HepG2 (cell line): ENCODE measurements around the gene MCF2L. TPM values are rescaled to one million over a fixed set of nuclear protein-coding genes. Genes with fewer than 3 reads are reported as not detected.
A peak's percentile ranks its signal among the peaks of the same experiment; 100 is the strongest.

Source experiments
- CTCF ChIP-seq: sonication (generic); formaldehyde crosslinking; IDR thresholded peaks from 2 replicates; pipeline ENCODE4 v1.5.0; 2020; ENCODE audit warnings: mild to moderate bottlenecking, missing genetic modification reagents, moderate library complexity
- EED ChIP-seq: sonication (generic); formaldehyde crosslinking; IDR thresholded peaks from 2 replicates; pipeline ENCODE4 v1.5.0; 2020; ENCODE audit warnings: mild to moderate bottlenecking, missing genetic modification reagents
- FOXA1 ChIP-seq, 2 experiments: fragments of 450-650 bp in 1 of 2; sonication (generic) in 1 of 2; formaldehyde crosslinking in 1 of 2; IDR thresholded peaks; 2 replicates each; pipeline versions ENCODE4 v1.4.0 to v1.6.1; 2016 to 2020; ENCODE audit warnings: missing genetic modification reagents in 1 of 2
- GFI1 ChIP-seq: sonication (generic); formaldehyde crosslinking; IDR thresholded peaks from 2 replicates; pipeline ENCODE4 v1.5.0; 2020; ENCODE audit warnings: missing genetic modification reagents, mild to moderate bottlenecking, borderline replicate concordance
- GTF3A ChIP-seq: sonication (generic); formaldehyde crosslinking; conservative IDR thresholded peaks from 2 replicates; pipeline ENCODE4 v1.4.0; 2020; ENCODE audit warnings: mild to moderate bottlenecking, missing genetic modification reagents
- IKZF1 ChIP-seq: fragments of 450-650 bp; IDR thresholded peaks from 2 replicates; pipeline ENCODE4 v1.7.1; 2016
- MEIS1 ChIP-seq: sonication (generic); formaldehyde crosslinking; IDR thresholded peaks from 2 replicates; pipeline ENCODE4 v1.9.0; 2021; ENCODE audit warnings: mild to moderate bottlenecking, missing genetic modification reagents, moderate library complexity, borderline replicate concordance
- NAIF1 ChIP-seq: sonication (generic); formaldehyde crosslinking; IDR thresholded peaks from 2 replicates; pipeline ENCODE4 v1.5.0; 2020; ENCODE audit warnings: mild to moderate bottlenecking, missing genetic modification reagents, borderline replicate concordance
- NPAS2 ChIP-seq: sonication (generic); formaldehyde crosslinking; IDR thresholded peaks from 2 replicates; pipeline ENCODE4 v1.8.0; 2022; ENCODE audit warnings: mild to moderate bottlenecking, missing genetic modification reagents, borderline replicate concordance
- NR2F2 ChIP-seq: IDR thresholded peaks from 2 replicates; pipeline ENCODE4 v1.6.1; 2012; ENCODE audit warnings: low read depth, inconsistent platforms, borderline replicate concordance
- RFX1 ChIP-seq: fragments of 450-650 bp; IDR thresholded peaks from 2 replicates; pipeline ENCODE4 v1.6.1; 2017
- RFX3 ChIP-seq: IDR thresholded peaks from 2 replicates; pipeline ENCODE4 v1.6.1; 2016; ENCODE audit warnings: missing biosample characterization, missing genetic modification reagents
- TFE3 ChIP-seq: IDR thresholded peaks from 2 replicates; pipeline ENCODE4 v1.6.1; 2016
- TIGD3 ChIP-seq: sonication (generic); formaldehyde crosslinking; IDR thresholded peaks from 2 replicates; pipeline ENCODE4 v1.5.1; 2020; ENCODE audit warnings: mild to moderate bottlenecking, missing genetic modification reagents, borderline replicate concordance
- ZBTB20 ChIP-seq: sonication (generic); formaldehyde crosslinking; IDR thresholded peaks from 2 replicates; pipeline ENCODE4 v1.8.1; 2023; ENCODE audit warnings: missing genetic modification reagents, low read depth, mild to moderate bottlenecking, borderline replicate concordance
- ZBTB37 ChIP-seq: sonication (generic); formaldehyde crosslinking; IDR thresholded peaks from 2 replicates; pipeline ENCODE4 v1.4.0; 2020; ENCODE audit warnings: mild to moderate bottlenecking, missing genetic modification reagents
- ZC3H4 ChIP-seq: sonication (generic); formaldehyde crosslinking; IDR thresholded peaks from 2 replicates; pipeline ENCODE4 v1.4.0; 2020; ENCODE audit warnings: missing genetic modification reagents, borderline replicate concordance
- ZEB1 ChIP-seq: IDR thresholded peaks from 2 replicates; pipeline ENCODE4 v1.6.1; 2012; ENCODE audit warnings: mild to moderate bottlenecking, low read depth, inconsistent platforms; ENCODE audit not compliant: insufficient replicate concordance
- ZFY ChIP-seq: sonication (generic); formaldehyde crosslinking; IDR thresholded peaks from 2 replicates; pipeline ENCODE4 v1.4.0; 2020; ENCODE audit warnings: missing genetic modification reagents
- ZNF256 ChIP-seq: sonication (generic); formaldehyde crosslinking; conservative IDR thresholded peaks from 2 replicates; pipeline ENCODE4 v1.4.0; 2020; ENCODE audit warnings: missing genetic modification reagents
- ZNF282 ChIP-seq: fragments of 450-650 bp; IDR thresholded peaks from 2 replicates; pipeline ENCODE4 v1.6.1; 2018; ENCODE audit not compliant: partially characterized antibody
- ZNF33B ChIP-seq: sonication (generic); formaldehyde crosslinking; IDR thresholded peaks from 2 replicates; pipeline ENCODE4 v1.5.1; 2020; ENCODE audit warnings: mild to moderate bottlenecking, missing genetic modification reagents
- ZNF34 ChIP-seq: sonication (generic); formaldehyde crosslinking; IDR thresholded peaks from 2 replicates; pipeline ENCODE4 v1.4.0; 2020; ENCODE audit warnings: mild to moderate bottlenecking, missing genetic modification reagents, borderline replicate concordance
- ZNF670 ChIP-seq: sonication (generic); formaldehyde crosslinking; IDR thresholded peaks from 2 replicates; pipeline ENCODE4 v1.8.0; 2022; ENCODE audit warnings: mild to moderate bottlenecking, missing genetic modification reagents, borderline replicate concordance
- ZSCAN30 ChIP-seq: sonication (generic); formaldehyde crosslinking; IDR thresholded peaks from 2 replicates; pipeline ENCODE4 v1.5.0; 2020; ENCODE audit warnings: mild to moderate bottlenecking, missing genetic modification reagents
- polyA plus RNA-seq, 8 experiments: library from polyadenylated mRNA; depleted of rRNA in 3 of 8; stranded (reverse) in 7 of 8; unstranded in 1 of 8; fragments of >200 nt; fragmentation: Illumina TruSeq in 4 of 8; extraction: Trizol in 4 of 8; gene quantifications; 2 replicates each; pipeline versions ENCODE4 v1.2.1 to v1.2.3, GENCODE V29; 2011 to 2016; ENCODE audit warnings: low read depth in 4 of 8, missing spikeins in 1 of 8, mixed read lengths in 1 of 8; ENCODE audit not compliant: insufficient read depth in 1 of 8
- total RNA-seq, 5 experiments: library from RNA; depleted of rRNA; stranded (reverse); fragments of >200 nt; fragmentation: Illumina TruSeq; extraction: Trizol; gene quantifications; 2 replicates each; pipeline ENCODE4 v1.2.3, GENCODE V29; 2016; ENCODE audit warnings: low read depth in 1 of 5

MCF2L gene
- total and polyA plus RNA-seq, 2 of the 13 experiments (the other 11 are each of a cell fraction or from before 2014, with no cell fraction given), result 19.4 to 28.4 TPM

- TF ChIP-seq ZC3H4 (CRISPR knock-in tag) (0 out of 2 replicates have a peak, but pooled peaks have one; percentile 57), ZFY (CRISPR knock-in tag) (peak; percentile 91), RFX3 (CRISPR knock-in tag) (no peak), NR2F2 (no peak), ZNF34 (CRISPR knock-in tag) (no peak; the same call in 1 of the 2 replicates), GFI1 (CRISPR knock-in tag) (no peak; the same call in 1 of the 2 replicates), ZNF256 (CRISPR knock-in tag) (peak; percentile 47), ZSCAN30 (CRISPR knock-in tag) (no peak), NPAS2 (CRISPR knock-in tag) (no peak), ZNF33B (CRISPR knock-in tag) (peak; percentile 94), ZBTB37 (CRISPR knock-in tag) (no peak), RFX1 (no peak), ZNF282 (no peak), IKZF1 (no peak), EED (CRISPR knock-in tag) (no peak), NAIF1 (CRISPR knock-in tag) (no peak), MEIS1 (CRISPR knock-in tag) (peak; percentile 87; the same call in 1 of the 2 replicates), TIGD3 (CRISPR knock-in tag) (0 out of 2 replicates have a peak, but pooled peaks have one; percentile 85), ZBTB20 (CRISPR knock-in tag) (peak; percentile 88; the same call in 1 of the 2 replicates), GTF3A (CRISPR knock-in tag) (no peak), FOXA1 (IDR thresholded peaks at IDR 0.05) (no peak), FOXA1 (CRISPR knock-in tag; IDR thresholded peaks at IDR 0.05) (peak; percentile 73), CTCF (CRISPR knock-in tag) (peak; percentile 34; the same call in 1 of the 2 replicates), ZNF670 (no peak), ZEB1 (no peak), TFE3 (peak; percentile 34; the same call in 1 of the 2 replicates)
Measured at GRCh38 chr13:113122550-113123225, 153.7 kb downstream of the MCF2L start, which contains the start of gene F10 (continued).
